Daoy (cell line): ENCODE measurements around the gene DCBLD2. TPM values are rescaled to one million over a fixed set of nuclear protein-coding genes. Genes with fewer than 3 reads are reported as not detected.

Experiments
- DNase-seq: peaks from one replicate; pipeline ENCODE4 v3.0.0-alpha.2; 2015; ENCODE audit warnings: low read depth
- total RNA-seq: library from RNA; depleted of rRNA; stranded (reverse); fragments of >200 nt; shearing (Covaris generic); gene quantifications from 2 replicates; pipeline ENCODE4 v1.2.3, GENCODE V29; 2014

The DCBLD2 gene
- total RNA-seq, 1 experiment from 2014 or later, result 298 TPM

DNA sequence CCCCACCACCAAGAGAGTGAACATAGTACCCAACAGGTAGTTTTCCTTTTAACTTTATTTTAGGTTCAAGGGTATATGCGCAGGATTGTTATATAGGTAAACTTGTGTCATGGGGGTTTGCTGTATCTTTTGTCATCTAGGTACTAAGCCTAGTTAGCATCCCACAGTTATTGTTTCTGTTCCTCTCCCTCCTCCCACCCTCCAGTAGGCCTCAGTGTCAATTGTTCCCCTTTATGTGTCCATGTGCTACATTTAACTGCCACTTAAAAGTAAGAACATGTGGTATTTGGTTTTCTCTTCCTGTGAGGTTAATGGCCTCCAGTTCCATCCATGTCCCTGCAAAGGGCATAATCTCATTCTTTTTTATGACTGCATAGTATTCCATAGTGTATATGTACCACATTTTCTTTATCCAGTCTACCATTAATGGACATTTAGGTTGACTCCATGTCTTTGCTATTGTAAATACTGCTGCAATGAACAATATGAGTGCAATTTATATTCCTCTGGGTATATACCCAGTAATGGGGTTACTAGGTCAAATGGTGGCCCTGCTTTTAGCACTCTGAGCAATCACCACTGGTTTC lies 72.2 kb downstream of the DCBLD2 start:
- no peak for DNase-seq

DNA sequence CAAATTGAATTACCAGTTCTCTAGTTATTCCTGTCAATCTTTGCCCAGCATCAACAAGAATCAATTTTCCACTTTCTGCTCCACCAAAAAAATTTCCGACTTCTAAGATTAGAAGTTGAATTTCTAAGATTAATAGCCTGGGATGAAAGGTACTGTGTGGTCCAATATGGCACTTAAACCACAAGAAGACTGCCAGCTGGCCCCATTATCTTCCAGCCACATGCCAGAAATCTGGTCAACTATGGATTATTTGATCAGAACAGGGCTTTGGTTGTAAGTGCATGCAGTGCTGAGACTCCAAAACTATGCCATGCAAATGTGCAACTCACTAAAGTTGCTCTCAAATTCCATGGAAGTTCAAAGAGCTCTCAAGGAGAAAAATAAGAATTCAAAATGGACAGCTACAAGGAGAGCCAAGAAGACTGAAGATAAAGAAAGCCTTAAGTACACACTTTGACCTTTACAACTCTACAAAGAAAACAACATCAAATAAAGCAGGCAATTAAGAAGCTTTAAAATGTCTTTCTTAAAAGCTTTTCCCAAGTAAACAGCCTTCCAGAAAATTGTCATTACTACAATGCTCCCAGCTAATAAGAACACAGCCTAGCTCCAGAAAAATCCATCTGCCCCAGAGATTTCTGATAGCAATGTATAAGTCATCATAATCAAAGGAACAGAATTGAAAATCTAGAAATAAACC lies 74.1 kb downstream of the DCBLD2 start:
- no peak for DNase-seq

- DNase-seq, result no peak
These were observed 75.4 kb downstream of the DCBLD2 start for GRCh38 chr3:98826126-98826525.

DNA sequence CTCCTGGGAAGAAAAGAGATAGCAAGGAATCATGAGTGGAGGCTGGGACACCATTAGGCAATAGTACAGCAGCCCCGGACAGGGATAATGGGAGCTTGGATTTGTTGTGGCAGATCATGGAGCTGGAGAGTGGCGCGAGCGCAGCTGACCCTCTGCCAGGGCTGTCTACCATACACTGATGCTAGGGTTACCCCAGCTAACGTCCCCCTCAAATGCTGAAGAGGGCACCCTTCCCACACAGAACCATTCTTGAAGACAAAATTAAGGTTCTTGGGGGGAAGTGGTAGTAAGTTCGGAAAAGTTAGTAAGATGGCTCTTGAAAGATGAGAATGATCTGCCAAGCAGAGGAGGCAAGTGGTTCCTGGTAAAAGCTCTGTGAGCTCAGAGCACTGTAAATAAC lies 77.2 kb downstream of the DCBLD2 start:
- no peak for DNase-seq

DNA sequence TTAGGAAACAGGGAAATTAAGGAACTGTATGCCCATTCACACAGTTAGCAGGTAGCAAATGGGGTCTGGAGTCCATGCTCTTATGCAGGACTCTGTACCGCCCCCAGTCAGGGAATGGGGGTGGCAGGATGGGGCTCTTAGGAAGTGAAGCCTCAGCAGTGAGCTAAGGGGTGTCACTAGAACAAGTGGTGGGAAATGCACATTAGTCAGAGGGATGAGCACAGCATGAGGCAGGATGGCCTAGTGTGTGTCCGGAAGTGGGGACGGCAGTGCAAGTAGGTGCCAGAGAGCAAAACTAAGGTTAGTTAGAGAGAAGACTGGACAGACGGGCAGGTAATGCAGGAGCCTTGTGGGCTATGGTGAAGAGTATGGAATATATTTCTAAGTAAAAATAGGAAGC lies 77.7 kb downstream of the DCBLD2 start:
- DNase-seq, result peak; percentile 72

GRCh38 chr3:98821063-98821462 lies 80.4 kb downstream of the DCBLD2 start:
- DNase-seq, result no peak

- DNase-seq, result no peak
These were observed 83.9 kb downstream of the DCBLD2 start for GRCh38 chr3:98817547-98818041.

DNA sequence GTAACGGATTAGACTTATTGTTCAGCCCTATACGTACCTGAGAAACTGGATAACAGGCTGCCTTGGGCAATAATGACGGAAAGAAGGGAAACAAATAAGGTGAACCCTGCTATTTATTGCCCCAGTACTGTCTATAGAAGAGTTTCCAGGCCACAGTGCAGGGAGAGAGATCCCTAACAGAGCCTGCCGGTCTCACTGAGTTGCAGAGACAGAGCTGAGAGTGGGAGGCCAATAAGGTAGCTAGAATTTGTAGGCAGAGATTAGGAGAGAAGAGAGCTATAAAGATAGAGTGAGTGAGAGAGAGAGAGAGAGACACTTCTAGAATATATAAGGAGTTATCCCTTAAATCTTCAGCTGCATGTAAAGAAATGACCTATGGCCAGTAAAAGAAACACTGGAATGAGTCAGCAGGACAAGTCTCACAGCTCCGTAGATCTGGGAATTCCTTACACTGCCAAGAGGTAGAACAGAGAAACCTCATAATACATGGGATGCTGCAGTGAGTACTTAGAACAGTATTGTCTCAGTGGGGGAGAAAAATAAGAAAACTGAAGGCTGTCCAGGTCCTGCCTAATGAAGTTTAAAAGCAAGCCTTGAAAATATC lies 86.6 kb downstream of the DCBLD2 start:
- DNase-seq, result peak; percentile 35

DNA sequence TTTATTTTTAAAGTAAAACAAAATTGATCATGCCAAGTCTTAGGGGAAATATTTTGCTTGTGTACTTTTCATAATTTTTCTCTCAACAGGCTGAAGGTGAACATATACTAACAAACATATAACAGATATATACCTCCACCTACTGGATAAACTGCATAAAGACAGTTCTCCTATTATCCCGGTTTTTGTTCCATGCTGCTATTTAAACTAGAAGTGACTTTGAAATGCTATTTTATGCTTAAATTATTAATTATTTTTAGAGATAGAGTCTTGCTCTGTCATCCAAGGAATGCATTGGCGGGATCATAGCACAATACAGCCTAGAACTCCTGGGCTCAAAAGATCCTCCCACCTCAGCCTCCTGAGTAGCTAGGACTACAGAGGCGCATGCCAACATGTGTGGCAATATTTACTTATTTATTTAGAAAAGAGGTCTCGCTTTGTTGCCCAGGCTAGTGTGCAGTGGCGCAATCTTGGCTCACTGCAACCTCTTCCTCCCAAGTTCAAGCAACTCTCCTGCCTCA lies 88.6 kb downstream of the DCBLD2 start:
- no peak for DNase-seq

DNA sequence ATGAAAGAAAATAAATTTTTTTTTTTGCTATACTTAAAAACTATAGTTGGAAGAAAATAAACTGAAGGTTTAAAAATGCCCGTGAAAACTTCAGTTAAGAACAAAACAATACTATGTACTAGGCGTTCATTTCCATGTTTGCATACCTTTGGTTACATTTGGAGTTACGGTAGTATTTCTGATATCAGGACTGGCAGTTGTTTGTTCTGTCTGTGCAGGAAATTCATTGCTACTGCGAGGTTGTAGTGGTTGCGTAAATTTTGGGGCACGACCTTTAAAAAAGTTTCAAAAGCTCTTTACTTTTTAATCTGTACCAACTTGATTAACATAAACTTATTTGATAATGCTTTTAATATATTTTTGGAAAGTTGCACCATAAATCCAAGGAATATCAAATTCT lies 90.4 kb downstream of the DCBLD2 start:
- no peak for DNase-seq

- no peak for DNase-seq
These were observed 91.9 kb downstream of the DCBLD2 start for GRCh38 chr3:98809557-98809956.

- DNase-seq, result no peak
These were observed 93.4 kb downstream of the DCBLD2 start for GRCh38 chr3:98808071-98808470.

DNA sequence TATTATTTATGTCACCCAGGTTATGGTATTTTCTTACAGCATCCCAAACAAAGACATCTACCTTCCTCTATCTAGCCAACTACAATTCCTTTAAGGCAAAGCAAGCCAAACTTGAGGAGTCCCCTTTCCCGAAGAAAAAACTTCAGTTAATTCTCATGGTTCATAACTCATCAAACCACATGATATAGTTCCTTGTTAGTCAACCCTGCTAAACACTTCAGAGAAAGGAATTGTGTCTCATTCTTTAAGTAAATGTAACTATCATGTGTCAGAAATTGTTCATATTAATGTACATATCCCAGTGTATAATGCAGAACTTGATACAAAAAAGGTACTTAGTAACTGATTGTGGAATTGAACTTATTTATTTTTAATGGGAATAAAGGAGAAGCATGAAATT lies 93.9 kb downstream of the DCBLD2 start:
- no peak for DNase-seq

DNA sequence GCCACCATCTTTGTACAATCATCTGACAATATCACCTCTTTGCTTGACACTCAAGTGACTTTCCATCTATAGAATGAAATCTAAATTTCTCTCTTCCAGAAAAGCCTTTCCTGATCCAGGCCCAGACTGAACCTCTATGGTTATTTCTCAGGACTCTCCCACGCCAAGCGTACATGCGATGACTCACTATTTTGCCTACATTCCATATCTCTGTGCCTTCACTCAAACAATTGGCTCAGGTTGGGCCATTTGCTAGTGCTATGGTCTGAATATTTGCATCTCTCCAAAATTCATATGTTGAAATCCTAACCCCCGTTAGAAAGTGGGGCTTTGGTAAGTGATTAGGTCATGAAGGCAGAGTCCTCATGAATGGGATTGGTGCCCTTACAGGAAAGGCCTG lies 94.5 kb downstream of the DCBLD2 start:
- no peak for DNase-seq

GRCh38 chr3:98806521-98806920 lies 95.0 kb downstream of the DCBLD2 start:
- DNase-seq, result no peak

DNA sequence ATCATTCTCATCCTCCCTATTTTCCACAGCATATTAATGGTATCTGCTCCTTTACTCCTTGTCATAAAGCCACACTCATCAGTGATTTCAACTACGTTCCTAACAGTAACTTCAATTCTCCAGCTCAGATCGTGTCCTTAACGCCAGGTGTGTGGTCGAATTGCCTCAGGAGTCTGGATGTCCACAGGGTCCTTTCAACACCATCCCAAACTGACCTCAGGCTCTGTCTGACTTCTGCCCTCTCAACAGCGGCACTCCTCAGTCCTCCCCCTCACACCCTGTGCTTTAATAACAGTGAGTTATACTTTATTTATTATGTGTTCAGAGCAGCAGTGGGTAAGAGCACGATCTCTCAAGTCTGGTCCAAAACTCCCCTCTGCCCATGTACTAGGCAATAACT lies 95.9 kb downstream of the DCBLD2 start:
- DNase-seq, result no peak

DNA sequence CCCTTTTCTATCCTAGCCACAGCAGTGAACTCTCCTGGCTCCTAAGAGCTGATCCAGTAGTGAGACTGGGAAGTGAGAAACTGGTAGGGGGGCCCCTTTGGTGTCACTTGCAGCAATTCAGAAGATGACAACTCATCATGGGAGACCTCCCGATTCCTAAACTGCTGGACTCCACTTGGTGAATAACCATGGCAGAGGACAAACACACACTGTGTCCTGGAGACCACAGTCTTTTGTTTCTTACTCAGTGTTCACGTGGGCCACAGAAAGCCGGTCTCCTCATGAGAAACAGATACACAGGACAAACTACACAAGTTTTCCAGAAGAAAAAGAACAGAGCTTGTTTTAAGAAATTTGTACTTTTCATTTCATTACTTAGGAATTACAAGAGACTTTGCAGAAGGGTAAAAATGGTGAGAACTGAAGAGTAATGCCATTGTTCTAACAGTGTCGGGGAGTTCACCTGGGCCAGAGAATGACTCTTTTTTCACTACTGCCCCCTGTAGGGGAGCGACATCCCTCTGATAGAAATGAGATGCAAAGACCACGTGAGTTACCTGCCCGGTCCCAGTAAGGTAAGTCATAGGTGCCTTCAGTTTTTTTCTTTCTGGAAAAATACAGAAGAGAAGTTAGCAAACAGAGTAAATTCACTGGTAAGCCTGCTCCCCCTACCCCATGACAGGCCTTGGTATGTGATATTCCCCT lies 100.3 kb downstream of the DCBLD2 start:
- no peak for DNase-seq

- no peak for DNase-seq
These were observed 101.1 kb downstream of the DCBLD2 start for GRCh38 chr3:98800401-98800800.

DNA sequence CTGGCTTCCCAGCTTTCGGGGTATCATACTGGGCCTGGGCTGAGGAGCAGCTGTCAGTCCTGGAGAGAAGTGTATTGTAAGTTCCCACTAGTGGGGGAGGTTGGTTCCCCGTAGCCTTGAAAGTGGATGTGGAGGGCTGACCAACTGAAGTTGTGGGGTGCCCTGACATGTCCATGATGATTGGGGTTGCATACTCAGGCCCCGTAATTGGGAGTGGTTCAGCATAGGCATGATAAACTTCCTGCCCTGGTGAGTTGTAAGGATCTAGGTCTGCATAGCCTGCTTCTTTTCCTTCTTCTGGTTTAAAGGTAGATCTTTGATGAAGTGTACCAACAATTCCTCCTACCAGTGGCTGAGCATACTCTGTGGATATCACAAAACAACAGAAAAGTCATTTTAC lies 102.0 kb downstream of the DCBLD2 start:
- DNase-seq, result no peak

DNA sequence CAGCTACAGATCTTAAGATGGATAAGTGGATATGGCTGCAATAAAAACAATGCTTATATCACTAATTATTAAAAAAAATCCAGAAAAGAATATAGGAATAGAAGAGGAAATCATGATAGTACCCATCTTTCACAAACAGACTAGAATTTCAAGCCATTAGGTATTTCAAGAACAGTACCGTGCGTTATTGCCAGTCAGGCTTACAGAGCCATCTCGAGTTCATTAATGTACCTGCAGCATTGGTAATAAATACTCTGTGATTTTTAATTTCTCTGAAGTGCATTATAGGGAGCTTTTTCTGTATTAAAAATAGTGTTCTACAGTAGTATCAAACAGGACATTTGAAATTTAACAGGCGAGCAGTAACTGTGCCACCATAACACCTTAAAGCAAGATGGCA lies 102.7 kb downstream of the DCBLD2 start:
- no peak for DNase-seq

- DNase-seq, result no peak
These were observed 103.6 kb downstream of the DCBLD2 start for GRCh38 chr3:98797905-98798304.

DNA sequence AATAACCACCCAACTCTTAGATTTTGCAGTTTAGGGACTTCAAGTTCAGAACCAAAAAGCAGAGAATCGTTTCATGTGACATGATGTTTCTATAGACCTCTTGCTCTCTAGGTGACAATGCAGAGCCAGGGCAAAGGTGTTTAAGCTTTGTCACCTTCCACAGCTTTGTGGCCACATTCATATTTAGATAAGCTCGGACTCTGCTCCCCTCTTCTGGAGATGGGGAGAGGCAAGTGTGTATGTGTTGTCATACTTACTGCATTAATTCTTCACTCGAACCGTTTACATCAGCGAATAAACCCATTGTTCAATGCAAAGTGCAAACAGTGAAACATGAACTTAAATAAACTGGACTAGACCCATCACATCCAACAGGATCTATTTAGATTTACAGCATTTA lies 105.2 kb downstream of the DCBLD2 start:
- no peak for DNase-seq
